Measurements from ENCODE around the gene AUNIP. TPM values are rescaled to one million over a fixed set of nuclear protein-coding genes. Genes with fewer than 3 reads are reported as not detected.

AUNIP gene
- total and polyA plus RNA-seq, 2 of the 8 experiments (the other 6 are each of a cell fraction or from before 2014, with no cell fraction given) = 18.6 to 23.2 TPM

DNA sequence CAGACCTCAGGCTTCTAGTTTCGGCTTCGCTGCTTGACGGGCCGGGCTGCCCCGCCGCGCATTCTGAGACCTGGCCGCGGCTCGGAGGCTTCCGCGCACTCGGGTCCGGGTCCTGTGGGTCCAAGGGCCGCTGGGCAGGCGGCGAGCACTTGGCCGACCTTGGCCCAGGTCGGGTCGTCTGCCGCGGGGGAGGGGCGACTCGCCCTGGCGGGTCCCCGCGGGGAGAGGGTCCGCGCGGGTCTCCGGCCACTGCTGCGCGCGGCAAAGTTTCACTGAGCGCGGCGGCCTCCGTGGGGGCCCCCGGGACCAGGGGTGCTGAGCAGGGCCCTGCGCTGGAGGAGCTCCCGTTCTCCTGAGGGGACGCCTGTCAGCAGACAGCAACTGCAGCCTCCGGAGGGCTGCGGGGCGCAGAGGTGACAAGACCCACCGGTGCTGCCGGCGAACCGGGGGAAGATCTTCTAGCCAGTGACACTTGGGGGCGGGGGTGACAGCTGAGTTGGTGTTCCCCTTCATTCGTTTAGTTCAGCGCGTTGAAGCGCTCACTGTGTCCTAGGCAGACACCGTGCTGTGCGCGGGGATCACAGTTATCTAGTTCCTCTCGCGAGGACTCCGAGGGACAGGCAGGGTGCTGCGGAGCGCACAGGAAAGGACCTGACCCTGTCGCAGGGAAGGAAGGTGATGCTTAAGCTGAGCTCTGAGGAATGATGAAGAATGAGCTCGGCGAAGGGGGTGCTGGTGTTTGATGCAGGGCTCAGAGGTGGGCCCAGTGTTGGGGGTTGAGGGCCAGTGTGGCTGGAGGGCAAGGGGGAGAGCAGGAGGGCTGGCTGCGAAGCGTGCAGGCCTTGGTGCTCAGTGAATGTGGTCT lies 38.8 kb downstream of the AUNIP start (continued):
- TF ChIP-seq RAD21 (IDR thresholded peaks at IDR 0.05 in 1 of 2, conservative IDR thresholded peaks at IDR 0.05 in 1 of 2; ENCODE audit: low read depth in 2 of 2, low read length in 2 of 2) (no peak), ZNF274 (IDR thresholded peaks at IDR 0.05; ENCODE audit: borderline replicate concordance, extremely low read depth, low read length) (no peak), JUN (IDR thresholded peaks at IDR 0.05; ENCODE audit: low read depth, low read length) (no peak), NANOG (IDR thresholded peaks at IDR 0.05; ENCODE audit: insufficient read depth, low read depth, low read length, poor library complexity, severe bottlenecking) (no peak), ATF2 (IDR thresholded peaks at IDR 0.05; ENCODE audit: low read length) (no peak), SP4 (IDR thresholded peaks at IDR 0.05; ENCODE audit: low read length) (no peak), EP300 (IDR thresholded peaks at IDR 0.05; ENCODE audit: borderline replicate concordance in 1 of 2, low read depth in 2 of 2, low read length in 2 of 2) (no peak), ASH2L (IDR thresholded peaks at IDR 0.05; ENCODE audit: low read length) (no peak), POLR2AphosphoS5 (IDR thresholded peaks at IDR 0.05; ENCODE audit: low read depth, low read length) (no peak), GTF2F1 (IDR thresholded peaks at IDR 0.05; ENCODE audit: borderline replicate concordance, low read depth, low read length) (no peak), TEAD4 (IDR thresholded peaks at IDR 0.05; ENCODE audit: low read depth, low read length) (no peak), SP1 (IDR thresholded peaks at IDR 0.05; ENCODE audit: low read depth, low read length) (no peak), POU5F1 (IDR thresholded peaks at IDR 0.05; ENCODE audit: low read depth, low read length) (no peak), KDM5A (IDR thresholded peaks at IDR 0.05; ENCODE audit: low read length) (no peak), CHD1 (IDR thresholded peaks at IDR 0.05; ENCODE audit: low read depth, low read length) (no peak), NRF1 (IDR thresholded peaks at IDR 0.05; ENCODE audit: low read depth, low read length) (no peak), SUZ12 (IDR thresholded peaks at IDR 0.05; ENCODE audit: low read length) (no peak), CBX8 (IDR thresholded peaks at IDR 0.05; ENCODE audit: borderline replicate concordance, low read depth, low read length) (no peak), SP2 (IDR thresholded peaks at IDR 0.05; ENCODE audit: low read length) (no peak), HDAC6 (IDR thresholded peaks at IDR 0.05; ENCODE audit: low read depth, low read length) (no peak)

All from H1 (cell line).